ENCODE data around the gene TMEM18.

DNA sequence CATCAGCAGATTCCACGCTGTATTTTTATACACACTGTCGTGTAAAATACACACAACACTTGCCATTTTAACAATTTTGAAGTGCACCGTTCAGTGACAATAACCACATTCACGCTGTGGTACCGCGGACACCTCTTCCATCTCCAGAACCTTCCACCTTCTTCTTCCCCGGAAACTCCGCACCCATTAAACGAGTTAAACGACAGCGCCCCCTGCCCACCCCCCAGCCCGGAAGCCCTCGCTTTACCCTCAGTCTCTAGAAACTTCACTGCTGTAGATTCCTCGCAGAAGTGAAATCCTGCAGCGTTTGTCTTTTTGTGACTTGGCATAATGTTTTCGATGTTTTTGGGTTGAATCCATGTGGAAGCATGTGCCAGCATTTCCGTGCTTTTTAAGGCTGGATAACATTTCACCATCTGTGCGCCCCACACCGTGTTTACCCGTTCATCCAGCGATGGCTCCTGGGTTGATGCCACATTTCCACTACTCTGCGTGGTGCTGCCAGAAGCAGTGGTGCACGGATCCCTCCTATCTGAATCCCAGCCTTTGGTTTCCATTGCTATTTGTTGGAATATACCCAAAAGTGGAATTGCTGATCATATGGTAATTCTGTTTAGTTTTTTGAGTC, 32.0 kb upstream of the TMEM18 start:
- peak; percentile 26 for TF ChIP-seq CTCF (IDR thresholded peaks at IDR 0.05)
- TF ChIP-seq EZH2phosphoT487 (IDR thresholded peaks at IDR 0.05): no peak
- no peak for TF ChIP-seq EZH2 (IDR thresholded peaks at IDR 0.05)

Data from neural progenitor cell (in vitro differentiated cells).